OCI-LY1 (cell line): ENCODE measurements around the gene SIX2.

ENCODE experiments used
- H2AFZ ChIP-seq: fragments of 200-600 bp; sonication (generic), shearing (Covaris generic); 2 replicates; pipeline ENCODE4 v1.6.0; 2014; ENCODE audit warnings: antibody characterized with exemption, mild to moderate bottlenecking, low read length
- H3F3A ChIP-seq: fragments of 200-600 bp; sonication (generic), shearing (Covaris generic); 2 replicates; pipeline ENCODE4 v1.6.0; 2014; ENCODE audit warnings: mild to moderate bottlenecking, antibody characterized with exemption, low read length, moderate library complexity; ENCODE audit not compliant: insufficient read depth
- H3K27ac ChIP-seq: fragments of 200-600 bp; sonication (generic); 2 replicates; pipeline ENCODE4 v1.5.1; 2014; ENCODE audit warnings: low read length, mixed run types, mild to moderate bottlenecking, low read depth; ENCODE audit not compliant: poor library complexity, severe bottlenecking
- H3K27me3 ChIP-seq: fragments of 200-600 bp; sonication (generic); 2 replicates; pipeline ENCODE4 v1.6.0; 2014; ENCODE audit warnings: antibody characterized with exemption, mild to moderate bottlenecking, low read length, moderate library complexity; ENCODE audit not compliant: insufficient read depth
- H3K36me3 ChIP-seq: fragments of 200-600 bp; sonication (generic); 2 replicates; pipeline ENCODE4 v1.6.1; 2014; ENCODE audit warnings: mild to moderate bottlenecking, antibody characterized with exemption, low read length, moderate library complexity, mixed read lengths; ENCODE audit not compliant: insufficient read depth
- H3K4me1 ChIP-seq: fragments of 200-600 bp; sonication (generic); 2 replicates; pipeline ENCODE4 v1.5.1; 2014; ENCODE audit warnings: mild to moderate bottlenecking, low read length, moderate library complexity; ENCODE audit not compliant: insufficient read depth, severe bottlenecking
- H3K4me2 ChIP-seq: fragments of 200-600 bp; sonication (generic), shearing (Covaris generic); 2 replicates; pipeline ENCODE4 v1.6.1; 2014; ENCODE audit warnings: low read length
- H3K4me3 ChIP-seq: fragments of 200-600 bp; sonication (generic); 2 replicates; pipeline ENCODE4 v1.5.1; 2014; ENCODE audit warnings: low read length, low read depth, mild to moderate bottlenecking, mixed read lengths; ENCODE audit not compliant: poor library complexity, severe bottlenecking
- H3K79me2 ChIP-seq: fragments of 200-600 bp; shearing (Covaris generic); 2 replicates; pipeline ENCODE4 v1.6.1; 2016; ENCODE audit warnings: mixed run types, low read length, mixed read lengths; ENCODE audit not compliant: insufficient read depth
- H3K9ac ChIP-seq: fragments of 200-600 bp; sonication (generic), shearing (Covaris generic); 2 replicates; pipeline ENCODE4 v1.6.1; 2014; ENCODE audit warnings: mild to moderate bottlenecking, low read length, mixed read lengths
- H3K9me2 ChIP-seq: fragments of 200-600 bp; sonication (generic), shearing (Covaris generic); 2 replicates; pipeline ENCODE4 v1.6.1; 2014; ENCODE audit warnings: low read depth, mild to moderate bottlenecking, low read length, mixed read lengths
- H3K9me3 ChIP-seq: fragments of 200-600 bp; shearing (Covaris generic); 2 replicates; pipeline ENCODE4 v1.6.1; 2014; ENCODE audit warnings: low read length, mixed read lengths
- H4K20me1 ChIP-seq: fragments of 200-600 bp; sonication (generic), shearing (Covaris generic); 2 replicates; pipeline ENCODE4 v1.6.0; 2016; ENCODE audit warnings: mild to moderate bottlenecking, low read length; ENCODE audit not compliant: insufficient read depth
- EZH2 ChIP-seq: fragments of 200-600 bp; sonication (generic), shearing (Covaris generic); IDR thresholded peaks from 2 replicates; pipeline ENCODE4 v1.8.0; 2017; ENCODE audit warnings: borderline replicate concordance, mixed run types, mild to moderate bottlenecking, antibody characterized with exemption, low read length, moderate library complexity, mixed read lengths
- TF ChIP-seq, protein P1 (sequence below): fragments of 200-600 bp; sonication (generic), shearing (Covaris generic); IDR thresholded peaks from 2 replicates; pipeline ENCODE4 v1.5.1; 2017; ENCODE audit warnings: mild to moderate bottlenecking, antibody characterized with exemption, low read length, moderate library complexity, mixed read lengths

SIX2 gene

DNA sequence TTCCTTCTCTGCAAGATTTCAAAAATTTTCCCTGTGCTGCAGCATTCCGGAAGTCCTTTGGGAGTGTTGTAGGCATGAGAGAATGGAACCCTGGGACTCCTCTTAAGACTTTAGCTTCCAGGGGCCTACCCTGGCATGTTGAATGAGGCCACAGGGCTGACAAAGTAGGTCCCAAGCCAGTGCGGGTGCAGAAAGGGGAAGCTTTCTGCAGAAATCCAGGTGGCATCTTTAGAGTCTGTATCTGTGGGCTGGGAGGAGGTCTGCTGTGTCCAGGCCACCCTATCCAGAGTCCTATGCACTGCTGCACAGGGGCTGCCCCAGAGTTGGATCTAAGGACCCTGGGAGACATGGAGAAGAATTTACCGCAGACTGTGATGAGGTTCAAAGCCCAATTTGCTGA, 1.9 kb upstream of the SIX2 start:
- H3F3A ChIP-seq, result no peaks in the 10 kb centered on the region
- H3K27me3 ChIP-seq, result 0 out of 2 replicates have a peak, but pooled peaks cover 11% of the 10 kb centered on the region
- no peaks in the 10 kb centered on the region for H3K36me3 ChIP-seq
- H3K9ac ChIP-seq, result no peak overlapping the region
- H3K27ac ChIP-seq, result no peak overlapping the region
- TF ChIP-seq, protein P1, sequence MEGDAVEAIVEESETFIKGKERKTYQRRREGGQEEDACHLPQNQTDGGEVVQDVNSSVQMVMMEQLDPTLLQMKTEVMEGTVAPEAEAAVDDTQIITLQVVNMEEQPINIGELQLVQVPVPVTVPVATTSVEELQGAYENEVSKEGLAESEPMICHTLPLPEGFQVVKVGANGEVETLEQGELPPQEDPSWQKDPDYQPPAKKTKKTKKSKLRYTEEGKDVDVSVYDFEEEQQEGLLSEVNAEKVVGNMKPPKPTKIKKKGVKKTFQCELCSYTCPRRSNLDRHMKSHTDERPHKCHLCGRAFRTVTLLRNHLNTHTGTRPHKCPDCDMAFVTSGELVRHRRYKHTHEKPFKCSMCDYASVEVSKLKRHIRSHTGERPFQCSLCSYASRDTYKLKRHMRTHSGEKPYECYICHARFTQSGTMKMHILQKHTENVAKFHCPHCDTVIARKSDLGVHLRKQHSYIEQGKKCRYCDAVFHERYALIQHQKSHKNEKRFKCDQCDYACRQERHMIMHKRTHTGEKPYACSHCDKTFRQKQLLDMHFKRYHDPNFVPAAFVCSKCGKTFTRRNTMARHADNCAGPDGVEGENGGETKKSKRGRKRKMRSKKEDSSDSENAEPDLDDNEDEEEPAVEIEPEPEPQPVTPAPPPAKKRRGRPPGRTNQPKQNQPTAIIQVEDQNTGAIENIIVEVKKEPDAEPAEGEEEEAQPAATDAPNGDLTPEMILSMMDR, result no peak
- no peak for TF ChIP-seq EZH2
- H4K20me1 ChIP-seq, result no peaks in the 10 kb centered on the region
- H2AFZ ChIP-seq, result no peak overlapping the region
- H3K79me2 ChIP-seq, result no peaks in the 10 kb centered on the region
- H3K4me3 ChIP-seq, result no peak overlapping the region
- no peaks in the 10 kb centered on the region for H3K4me1 ChIP-seq
- H3K9me2 ChIP-seq, result no peaks in the 10 kb centered on the region
- no peaks in the 10 kb centered on the region for H3K9me3 ChIP-seq
- H3K4me2 ChIP-seq, result no peak overlapping the region

DNA sequence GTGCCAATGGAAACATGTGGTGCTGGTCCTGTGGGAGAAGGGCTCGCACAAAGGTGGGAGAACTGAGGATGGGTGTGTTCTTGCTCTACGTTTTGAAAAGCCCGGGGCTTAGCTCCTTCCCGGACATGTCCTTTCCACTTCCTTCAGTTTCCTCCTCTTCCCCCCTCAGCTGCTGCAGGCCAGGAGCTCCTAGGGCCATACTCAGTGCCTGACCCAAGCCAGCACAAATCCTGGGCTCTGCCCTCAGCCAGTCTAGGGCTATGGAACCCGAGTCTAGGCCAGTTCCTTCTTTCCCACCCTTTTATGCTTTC, 1.4 kb upstream of the SIX2 start:
- H3K9me2 ChIP-seq, result no peaks in the 10 kb centered on the region
- H3K4me3 ChIP-seq, result no peak overlapping the region
- no peaks in the 10 kb centered on the region for H4K20me1 ChIP-seq
- H3K36me3 ChIP-seq, result no peaks in the 10 kb centered on the region
- H3K9me3 ChIP-seq, result no peaks in the 10 kb centered on the region
- no peaks in the 10 kb centered on the region for H3F3A ChIP-seq
- TF ChIP-seq EZH2, result no peak
- TF ChIP-seq, protein P1, result no peak
- 0 out of 2 replicates have a peak, but pooled peaks cover 8% of the 10 kb centered on the region for H3K27me3 ChIP-seq
- no peaks in the 10 kb centered on the region for H3K79me2 ChIP-seq
- H2AFZ ChIP-seq, result no peak overlapping the region
- H3K9ac ChIP-seq, result no peak overlapping the region
- H3K4me1 ChIP-seq, result no peaks in the 10 kb centered on the region
- no peak overlapping the region for H3K4me2 ChIP-seq
- H3K27ac ChIP-seq, result no peak overlapping the region

DNA sequence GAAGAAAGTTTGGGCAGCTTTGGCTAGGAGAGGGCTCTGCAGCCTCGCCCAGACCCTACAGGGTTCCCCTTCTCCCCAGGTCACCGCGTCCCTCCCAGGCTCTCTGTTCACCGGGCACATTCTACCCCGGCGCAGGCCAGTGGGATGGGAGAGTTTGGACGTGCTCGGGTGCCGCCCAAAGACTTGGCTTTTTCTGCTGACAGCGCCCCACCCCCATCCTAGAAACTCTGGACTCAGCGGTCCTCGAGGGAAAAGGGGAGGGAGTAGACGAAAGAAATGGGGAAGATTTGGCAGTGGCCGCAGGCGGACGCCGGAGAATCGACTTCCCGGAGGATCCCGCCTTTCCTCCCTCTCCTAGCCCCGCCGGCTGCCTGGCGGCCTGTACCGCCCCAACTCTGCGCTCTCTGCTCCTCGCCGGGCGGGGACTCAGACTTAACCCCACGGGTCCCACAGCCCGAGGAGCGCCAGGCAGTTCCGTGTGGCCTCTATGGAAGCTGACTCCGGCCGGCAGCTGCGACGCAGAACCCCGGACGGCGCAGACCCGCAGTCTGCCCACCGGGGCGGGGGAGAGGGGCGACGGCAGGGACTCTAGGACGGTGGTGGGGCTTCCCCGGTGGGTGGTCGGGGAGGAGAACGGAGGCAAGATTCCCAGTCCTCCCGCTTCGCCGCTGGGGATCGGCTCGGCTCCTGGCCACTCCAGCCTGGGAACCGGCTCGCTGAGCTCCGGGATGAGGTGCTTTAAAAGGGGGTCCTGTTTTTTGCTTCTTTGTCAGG, 863 bp upstream of the SIX2 start:
- H3K4me2 ChIP-seq, result no peak overlapping the region
- H3K4me1 ChIP-seq, result no peaks in the 10 kb centered on the region
- no peaks in the 10 kb centered on the region for H3K79me2 ChIP-seq
- 0 out of 2 replicates have a peak, but pooled peaks cover 6% of the 10 kb centered on the region for H3K27me3 ChIP-seq
- H4K20me1 ChIP-seq, result no peaks in the 10 kb centered on the region
- TF ChIP-seq, protein P1, result no peak
- TF ChIP-seq EZH2, result no peak
- no peak overlapping the region for H3K27ac ChIP-seq
- no peak overlapping the region for H3K4me3 ChIP-seq
- no peaks in the 10 kb centered on the region for H3K9me3 ChIP-seq
- no peak overlapping the region for H2AFZ ChIP-seq
- H3K9me2 ChIP-seq, result no peaks in the 10 kb centered on the region
- H3K36me3 ChIP-seq, result no peaks in the 10 kb centered on the region
- H3F3A ChIP-seq, result no peaks in the 10 kb centered on the region
- no peak overlapping the region for H3K9ac ChIP-seq
